Right lung (tissue), 5 donors: ENCODE results near the gene SPATA21. TPM values are rescaled to one million over a fixed set of nuclear protein-coding genes. Genes with fewer than 3 reads are reported as not detected.
"Not testable (repeated sequence)": the region's sequence is repeated elsewhere in the genome, so short reads cannot be mapped to it uniquely, and the experiment has no call there.

Source experiments
- DNase-seq, 2 donors: peaks; one replicate each; pipeline ENCODE4 v3.0.0-alpha.2; 2013
- polyA plus RNA-seq, 5 donors: library from polyadenylated mRNA; unstranded; fragments of 120-200 nt; gene quantifications; one replicate each; pipeline versions ENCODE4 v1.2.1 to v1.2.3, GENCODE V29; 2013; ENCODE audit warnings: inconsistent platforms in 1 of 5, low replicate concordance in 1 of 5; ENCODE audit not compliant: insufficient read length in 5 of 5, insufficient read depth in 1 of 5

SPATA21 gene
- polyA plus RNA-seq, 5 donors, result 0.08 to 0.50 (median 0.33) TPM

- no peak for DNase-seq
Measured at GRCh38 chr1:16385659-16386453, 51.4 kb downstream of the SPATA21 start.

GRCh38 chr1:16383888-16384287, 53.3 kb downstream of the SPATA21 start:
- DNase-seq, result no peak

- no peak for DNase-seq
Measured at GRCh38 chr1:16380868-16381267, 56.4 kb downstream of the SPATA21 start.

- DNase-seq, result no peak
Measured at GRCh38 chr1:16378443-16378842, 58.8 kb downstream of the SPATA21 start.

- no peak for DNase-seq
Measured at GRCh38 chr1:16376971-16377370, 60.3 kb downstream of the SPATA21 start.

- no peak for DNase-seq
Measured at GRCh38 chr1:16375521-16376340, 61.5 kb downstream of the SPATA21 start.

GRCh38 chr1:16374266-16374665, 63.0 kb downstream of the SPATA21 start:
- no peak for DNase-seq

GRCh38 chr1:16372535-16373285, 64.5 kb downstream of the SPATA21 start:
- DNase-seq, result no peak

GRCh38 chr1:16371725-16372124, 65.5 kb downstream of the SPATA21 start:
- DNase-seq, result no peak

- DNase-seq, result no peak
Measured at GRCh38 chr1:16369821-16370220, 67.4 kb downstream of the SPATA21 start.

GRCh38 chr1:16367968-16368890, 69.0 kb downstream of the SPATA21 start:
- DNase-seq, result peak; percentile 27 to 36

- DNase-seq, result no peak
Measured at GRCh38 chr1:16367258-16367967, 69.8 kb downstream of the SPATA21 start.

GRCh38 chr1:16366722-16367257, 70.4 kb downstream of the SPATA21 start, which contains the start of gene SZRD1:
Gene SZRD1, plus strand, starts transcription at chr1:16367242. Its CDS starts 16 bp downstream, at chr1:16367258.
- DNase-seq, result peak; percentile 99 to 100

GRCh38 chr1:16365146-16365498, 72.1 kb downstream of the SPATA21 start:
- DNase-seq, result not testable (repeated sequence)

- DNase-seq, result no peak
Measured at GRCh38 chr1:16356867-16357266, 80.4 kb downstream of the SPATA21 start.

- DNase-seq, result no peak
Measured at GRCh38 chr1:16354619-16355018, 82.6 kb downstream of the SPATA21 start.

- DNase-seq, result no peak
Measured at GRCh38 chr1:16352842-16353535, 84.2 kb downstream of the SPATA21 start.

- peak; percentile 95 to 96 for DNase-seq
Measured at GRCh38 chr1:16351994-16352841, 85.0 kb downstream of the SPATA21 start, which contains the start of gene FBXO42. Gene FBXO42, minus strand, starts transcription at chr1:16352480. Its CDS starts 37,062 bp downstream, at chr1:16315418.
